ENCODE results near the gene TRIO. TPM values are rescaled to one million over a fixed set of nuclear protein-coding genes. Genes with fewer than 3 reads are reported as not detected.

Gene TRIO
- total RNA-seq, 1 donor from 2014 or later, result 200 TPM

DNA sequence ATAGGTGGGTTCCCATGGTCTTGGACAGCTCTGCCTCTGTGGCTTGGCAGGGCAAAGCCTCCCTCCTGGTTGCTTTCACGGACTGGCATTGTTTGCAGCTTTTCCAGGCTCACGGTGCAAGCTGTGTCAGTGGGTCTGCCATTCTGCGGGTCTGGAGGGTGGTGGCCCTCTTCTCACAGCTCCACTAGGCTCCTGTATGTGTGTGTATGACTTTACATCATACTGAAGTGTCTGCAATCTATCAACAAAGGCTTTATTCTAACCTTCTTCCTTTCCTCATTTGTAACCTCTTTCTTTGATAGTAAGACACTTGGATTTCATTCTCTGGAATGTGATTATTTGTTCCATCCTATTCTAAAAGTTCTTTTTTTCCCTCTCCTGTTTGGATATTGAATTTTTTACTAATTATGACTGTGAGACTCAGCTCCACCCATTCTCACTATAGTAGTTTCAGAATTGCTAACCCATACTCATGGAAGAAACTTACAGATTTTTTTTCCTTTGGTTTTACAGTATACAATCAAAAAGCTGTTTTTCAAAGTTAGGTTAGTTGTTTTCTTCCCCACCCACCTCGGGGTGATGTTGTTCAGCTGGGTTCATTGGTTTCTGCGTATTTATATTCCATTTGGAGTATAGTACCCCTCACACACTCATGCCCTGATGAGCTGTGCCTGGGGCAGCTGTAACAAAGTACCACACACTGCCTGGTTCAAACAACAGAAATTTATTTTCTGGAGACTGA, 293.8 kb downstream of the TRIO start:
- peaks cover 14% of the 10 kb centered on the region for H3K36me3 Mint-ChIP-seq (ENCODE audit: low read depth)
- no peak overlapping the region for H3K4me3 Mint-ChIP-seq (ENCODE audit: unreplicated experiment)

DNA sequence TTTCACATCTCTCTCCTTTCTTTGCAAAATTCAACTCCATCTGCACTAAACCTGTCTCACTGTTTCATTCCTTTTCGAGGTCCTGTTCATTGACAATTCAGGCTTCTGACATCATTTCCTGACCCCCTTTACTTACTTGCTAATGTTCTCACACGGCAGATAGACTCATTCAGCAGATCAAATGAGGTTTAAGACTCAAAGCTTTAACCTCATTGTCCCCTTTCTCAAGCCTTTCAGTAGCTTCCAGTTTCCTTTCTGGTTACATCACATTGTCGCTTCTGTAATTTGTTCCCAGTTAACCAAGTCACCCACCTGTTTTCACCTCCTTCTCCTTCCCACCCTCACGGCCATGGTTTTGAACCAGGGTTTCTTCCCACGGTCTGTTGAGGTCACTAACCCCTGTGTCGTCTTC, 295.1 kb downstream of the TRIO start:
- H3K4me3 Mint-ChIP-seq (ENCODE audit: unreplicated experiment), result no peak overlapping the region
- TF ChIP-seq, protein P1, sequence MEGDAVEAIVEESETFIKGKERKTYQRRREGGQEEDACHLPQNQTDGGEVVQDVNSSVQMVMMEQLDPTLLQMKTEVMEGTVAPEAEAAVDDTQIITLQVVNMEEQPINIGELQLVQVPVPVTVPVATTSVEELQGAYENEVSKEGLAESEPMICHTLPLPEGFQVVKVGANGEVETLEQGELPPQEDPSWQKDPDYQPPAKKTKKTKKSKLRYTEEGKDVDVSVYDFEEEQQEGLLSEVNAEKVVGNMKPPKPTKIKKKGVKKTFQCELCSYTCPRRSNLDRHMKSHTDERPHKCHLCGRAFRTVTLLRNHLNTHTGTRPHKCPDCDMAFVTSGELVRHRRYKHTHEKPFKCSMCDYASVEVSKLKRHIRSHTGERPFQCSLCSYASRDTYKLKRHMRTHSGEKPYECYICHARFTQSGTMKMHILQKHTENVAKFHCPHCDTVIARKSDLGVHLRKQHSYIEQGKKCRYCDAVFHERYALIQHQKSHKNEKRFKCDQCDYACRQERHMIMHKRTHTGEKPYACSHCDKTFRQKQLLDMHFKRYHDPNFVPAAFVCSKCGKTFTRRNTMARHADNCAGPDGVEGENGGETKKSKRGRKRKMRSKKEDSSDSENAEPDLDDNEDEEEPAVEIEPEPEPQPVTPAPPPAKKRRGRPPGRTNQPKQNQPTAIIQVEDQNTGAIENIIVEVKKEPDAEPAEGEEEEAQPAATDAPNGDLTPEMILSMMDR (IDR thresholded peaks at IDR 0.05), result no peak
- no peaks in the 10 kb centered on the region for H3K9me3 Mint-ChIP-seq (ENCODE audit: low read depth)
- H3K27me3 Mint-ChIP-seq (ENCODE audit: low read depth), result no peaks in the 10 kb centered on the region
- H3K27ac Mint-ChIP-seq (ENCODE audit: unreplicated experiment), result peak overlapping the region; percentile 75
- no peak for DNase-seq (ENCODE audit: low spot score)
- peaks cover 15% of the 10 kb centered on the region for H3K36me3 Mint-ChIP-seq (ENCODE audit: low read depth)
- peaks cover 72% of the 10 kb centered on the region for H3K4me1 Mint-ChIP-seq (ENCODE audit: low read depth)

More for the DNA sequence above, 293.8 kb downstream of the TRIO start:
- Mint-ChIP-seq H3K27ac (ENCODE audit: unreplicated experiment) (no peak overlapping the region), H3K4me1 (ENCODE audit: low read depth) (peaks cover 72% of the 10 kb centered on the region), H3K27me3 (ENCODE audit: low read depth) (no peaks in the 10 kb centered on the region), H3K9me3 (ENCODE audit: low read depth) (no peaks in the 10 kb centered on the region)
- DNase-seq (ENCODE audit: low spot score), result no peak
- TF ChIP-seq, protein P1 (IDR thresholded peaks at IDR 0.05), result no peak

DNA sequence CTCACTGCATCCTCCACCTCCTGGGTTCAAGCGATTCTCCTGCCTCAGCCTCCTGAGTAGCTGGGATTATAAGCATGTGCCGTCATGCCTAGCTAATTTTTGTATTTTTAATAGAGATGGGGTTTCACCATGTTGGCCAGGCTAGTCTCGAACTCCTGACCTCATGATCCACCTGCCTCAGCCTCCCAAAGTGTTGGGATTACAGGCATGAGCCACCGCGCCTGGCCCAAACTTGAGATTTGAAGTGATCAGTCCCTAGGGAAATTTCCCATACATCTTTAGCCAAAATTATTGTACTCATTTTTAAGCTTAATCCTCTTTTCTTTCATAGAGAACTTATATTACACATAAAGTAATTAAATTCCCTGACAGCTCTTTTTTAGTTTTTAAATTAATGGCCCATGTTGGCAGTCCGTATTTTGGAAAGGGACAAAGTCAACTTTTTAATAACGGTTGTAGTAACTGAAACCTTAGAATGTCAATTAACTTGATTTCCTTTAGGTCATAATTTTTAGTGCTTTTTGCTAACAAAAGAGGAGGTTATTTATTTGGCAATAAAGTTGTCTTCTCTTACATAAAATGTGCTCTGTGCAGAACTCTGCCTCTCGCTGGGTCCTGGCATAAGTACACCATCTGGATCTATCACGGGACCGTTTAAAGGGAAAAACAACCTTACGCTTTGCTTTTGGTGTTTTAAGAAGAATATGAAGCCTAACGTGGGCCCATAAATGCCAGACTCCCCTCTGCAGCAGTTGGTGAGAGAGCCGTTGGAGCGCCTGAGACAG, 296.1 kb downstream of the TRIO start:
- H3K4me3 Mint-ChIP-seq (ENCODE audit: unreplicated experiment), result peak overlapping the region; percentile 43

DNA sequence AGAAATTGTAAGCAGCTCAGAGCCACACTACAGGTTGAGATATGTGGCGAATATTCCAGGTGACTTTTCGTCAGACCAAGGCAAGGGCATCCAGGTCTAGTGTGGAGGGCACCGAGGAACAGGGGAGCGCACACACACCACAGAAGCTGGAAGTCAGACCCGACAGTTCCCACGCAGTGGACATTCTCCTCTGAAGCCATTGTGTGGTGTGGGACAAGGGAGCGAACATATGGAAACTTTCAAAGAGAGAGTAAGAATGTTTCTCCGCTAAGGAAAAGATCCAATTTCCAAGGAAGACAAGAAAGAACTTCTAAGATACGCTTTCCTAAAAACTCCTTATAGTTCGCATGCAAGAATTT, 297.1 kb downstream of the TRIO start:
- Mint-ChIP-seq H3K4me3 (ENCODE audit: unreplicated experiment) (peak overlapping the region; percentile 90), H3K4me1 (ENCODE audit: low read depth) (peaks cover 84% of the 10 kb centered on the region), H3K27ac (ENCODE audit: unreplicated experiment) (peak overlapping the region; percentile 99), H3K9me3 (ENCODE audit: low read depth) (no peaks in the 10 kb centered on the region), H3K27me3 (ENCODE audit: low read depth) (no peaks in the 10 kb centered on the region), H3K36me3 (ENCODE audit: low read depth) (peaks cover 15% of the 10 kb centered on the region)
- TF ChIP-seq, protein P1 (IDR thresholded peaks at IDR 0.05), result no peak
- DNase-seq (ENCODE audit: low spot score), result no peak

More for the DNA sequence above, 296.1 kb downstream of the TRIO start:
- peak overlapping the region; percentile 99 for H3K27ac Mint-ChIP-seq (ENCODE audit: unreplicated experiment)
- peaks cover 15% of the 10 kb centered on the region for H3K36me3 Mint-ChIP-seq (ENCODE audit: low read depth)
- H3K9me3 Mint-ChIP-seq (ENCODE audit: low read depth), result no peaks in the 10 kb centered on the region
- H3K27me3 Mint-ChIP-seq (ENCODE audit: low read depth), result no peaks in the 10 kb centered on the region
- TF ChIP-seq, protein P1 (IDR thresholded peaks at IDR 0.05), result no peak
- peaks cover 80% of the 10 kb centered on the region for H3K4me1 Mint-ChIP-seq (ENCODE audit: low read depth)
- no peak for DNase-seq (ENCODE audit: low spot score)

DNA sequence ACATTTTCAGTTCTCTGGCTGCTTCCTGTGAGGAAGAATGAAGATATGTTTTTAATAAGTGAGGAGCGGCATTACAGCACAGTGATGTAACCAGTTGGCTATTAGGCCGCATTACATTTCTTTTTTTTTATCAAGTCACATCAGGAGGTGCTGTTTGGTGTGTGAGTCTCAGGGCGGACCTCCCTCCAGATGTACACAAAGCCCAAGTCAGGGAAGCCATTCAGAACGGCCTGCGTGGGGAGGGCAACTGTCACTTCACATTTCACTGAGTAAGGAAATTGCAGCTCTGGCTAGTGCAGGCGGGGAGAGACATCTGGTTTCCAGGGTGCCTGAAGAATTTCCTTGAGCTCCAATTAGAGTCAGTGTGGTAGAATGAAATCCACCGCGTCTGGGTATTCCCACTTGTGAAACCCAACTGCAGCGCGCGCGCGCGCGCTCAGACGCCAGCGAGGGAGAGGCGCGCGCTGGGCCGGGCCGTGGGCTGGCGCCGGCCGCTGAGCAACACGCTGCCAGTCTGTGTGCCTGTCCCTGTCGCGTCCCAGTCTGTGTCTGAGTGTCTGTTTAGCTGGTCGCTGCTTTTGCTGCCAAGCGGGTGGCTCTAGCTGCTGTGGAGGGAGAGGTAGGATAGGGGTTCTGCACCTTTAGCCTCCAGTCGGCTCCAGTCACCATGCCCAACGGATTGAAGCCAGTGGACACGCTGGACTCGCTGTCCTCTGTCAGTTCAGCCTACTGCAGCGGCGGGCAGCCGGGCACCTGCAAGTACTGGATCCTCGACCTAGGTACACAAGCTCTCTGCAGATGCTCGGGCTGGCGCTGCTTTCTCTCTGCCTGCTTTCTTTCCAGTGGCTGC, 297.7 kb downstream of the TRIO start:
- H3K4me1 Mint-ChIP-seq (ENCODE audit: low read depth), result peaks cover 84% of the 10 kb centered on the region
- H3K9me3 Mint-ChIP-seq (ENCODE audit: low read depth), result no peaks in the 10 kb centered on the region
- H3K36me3 Mint-ChIP-seq (ENCODE audit: low read depth), result peaks cover 14% of the 10 kb centered on the region
- TF ChIP-seq, protein P1 (IDR thresholded peaks at IDR 0.05), result no peak
- no peak for DNase-seq (ENCODE audit: low spot score)
- peak overlapping the region; percentile 90 for H3K4me3 Mint-ChIP-seq (ENCODE audit: unreplicated experiment)
- peak overlapping the region; percentile 99 for H3K27ac Mint-ChIP-seq (ENCODE audit: unreplicated experiment)
- H3K27me3 Mint-ChIP-seq (ENCODE audit: low read depth), result no peaks in the 10 kb centered on the region

All from chondrocyte (in vitro differentiated cells).